GM18873 (cell line): ENCODE data around the gene TBC1D7.

ENCODE experiments used
- ATAC-seq: cut with Tn5 transposase; IDR thresholded peaks from one replicate; pipeline ENCODE4 v1.9.1; 2021; ENCODE audit warnings: mild to moderate bottlenecking, moderate library complexity, moderate number of reproducible peaks; ENCODE audit not compliant: unreplicated experiment, low FRiP score

Gene TBC1D7

DNA sequence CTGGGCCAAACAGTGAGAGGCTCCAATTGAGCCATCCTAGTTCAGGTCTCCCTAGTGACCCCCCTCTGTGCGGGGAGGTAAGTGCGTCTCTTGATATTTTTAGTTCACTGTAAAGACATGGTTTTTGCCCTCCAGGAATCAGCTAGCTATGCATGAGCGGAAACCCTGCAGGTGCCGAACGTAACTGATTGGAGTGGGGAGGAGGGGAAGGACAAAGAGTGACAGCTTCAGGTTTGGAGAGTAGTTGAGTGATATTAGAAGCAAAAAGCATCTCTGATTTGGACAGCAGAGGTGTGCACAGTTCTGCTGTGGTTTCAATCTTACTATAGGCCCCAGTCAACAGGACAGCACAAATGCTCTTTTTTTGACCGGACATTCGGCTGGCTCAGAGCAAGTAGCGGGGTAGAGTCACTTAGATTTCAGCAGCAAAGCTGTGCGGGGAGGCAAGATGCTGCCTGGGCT lies 31.8 kb downstream of the TBC1D7 start:
- no peak for ATAC-seq

- ATAC-seq: no peak
These were observed 32.8 kb downstream of the TBC1D7 start for GRCh38 chr6:13295576-13295975.

- ATAC-seq: no peak
These were observed 33.8 kb downstream of the TBC1D7 start for GRCh38 chr6:13294499-13295069.

GRCh38 chr6:13292774-13293173 lies 35.6 kb downstream of the TBC1D7 start:
- no peak for ATAC-seq

DNA sequence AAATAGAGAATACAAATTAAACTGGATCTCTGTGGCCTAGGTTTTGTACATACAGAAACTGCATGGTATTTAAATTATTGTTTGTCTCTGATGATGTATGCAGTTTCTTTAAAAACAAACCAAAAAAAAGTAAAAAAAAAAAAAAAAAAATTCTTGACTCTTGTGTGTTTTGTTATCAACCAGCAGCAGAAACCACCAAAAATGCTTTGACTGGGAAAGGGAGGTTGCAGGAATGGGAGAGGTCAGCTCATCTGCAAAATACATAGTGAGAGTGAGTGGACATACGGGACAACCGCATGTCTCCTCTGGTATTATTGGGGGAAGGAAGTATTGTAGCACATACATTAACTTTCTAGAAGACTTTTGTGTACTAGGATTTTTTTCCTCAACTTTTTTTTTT lies 38.0 kb downstream of the TBC1D7 start:
- no peak for ATAC-seq

GRCh38 chr6:13289789-13290318 lies 38.5 kb downstream of the TBC1D7 start:
- ATAC-seq: no peak

DNA sequence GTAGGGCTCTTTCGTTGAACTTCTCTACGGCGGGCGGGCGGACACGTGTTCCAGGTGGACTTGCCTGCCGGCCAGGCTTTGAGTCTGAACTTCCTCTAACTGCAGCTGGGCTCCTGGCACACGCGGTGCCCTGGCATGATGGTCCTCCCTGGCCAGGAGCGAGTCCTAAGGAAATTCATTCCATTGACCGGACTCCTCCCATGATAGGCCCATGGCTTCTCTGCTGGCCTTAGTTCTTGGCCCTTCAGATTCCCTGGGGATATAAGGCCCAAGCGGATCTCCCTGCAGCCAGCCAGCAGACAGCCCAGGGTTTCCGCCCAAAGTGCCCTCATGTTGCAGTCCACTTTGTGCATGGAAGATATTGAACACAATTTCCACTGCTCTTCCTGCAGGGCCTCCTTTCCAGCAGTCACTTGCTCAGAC lies 39.4 kb downstream of the TBC1D7 start:
- ATAC-seq: no peak

DNA sequence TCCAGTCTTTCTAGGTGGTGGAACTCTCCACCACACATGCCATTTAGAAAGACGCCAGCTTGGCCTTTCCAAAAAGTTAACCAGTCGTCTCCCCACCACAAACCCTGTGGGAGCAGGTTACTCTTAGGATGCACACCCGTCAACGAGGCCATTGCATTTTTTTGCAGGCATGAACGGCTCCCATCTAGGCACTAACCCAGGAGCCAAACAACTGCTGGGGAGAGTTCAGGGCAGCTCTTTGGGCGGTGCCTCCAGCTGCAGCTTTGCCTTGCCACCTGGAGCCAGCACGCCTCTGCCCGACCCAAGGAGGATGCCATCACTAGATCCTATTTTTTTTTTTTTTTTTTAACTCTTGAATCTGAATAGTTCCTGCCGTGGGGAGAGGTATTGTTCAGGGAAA lies 39.9 kb downstream of the TBC1D7 start:
- ATAC-seq: no peak

DNA sequence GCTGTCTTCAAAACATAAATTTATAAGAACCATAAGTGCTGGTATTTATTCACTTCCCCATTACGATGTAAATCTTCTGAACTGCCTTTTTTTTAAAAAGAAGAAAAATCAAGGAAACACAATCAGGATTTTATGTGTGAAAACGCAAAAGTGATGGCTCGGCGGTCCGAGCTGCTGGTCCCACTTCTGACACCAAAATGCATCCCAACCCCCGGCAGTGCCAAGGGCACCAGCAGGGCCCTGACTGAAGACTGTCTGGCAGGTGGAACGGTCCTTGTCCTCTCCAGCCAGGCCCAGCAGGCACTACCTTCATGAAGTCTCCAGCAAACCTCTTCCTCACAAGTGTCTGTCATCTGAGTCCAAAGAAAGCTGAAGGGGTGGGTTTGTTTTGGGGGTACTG lies 41.2 kb downstream of the TBC1D7 start:
- no peak for ATAC-seq

- no peak for ATAC-seq
These were observed 42.2 kb downstream of the TBC1D7 start for GRCh38 chr6:13286181-13286580.

GRCh38 chr6:13285705-13286104 lies 42.6 kb downstream of the TBC1D7 start:
- ATAC-seq: no peak

DNA sequence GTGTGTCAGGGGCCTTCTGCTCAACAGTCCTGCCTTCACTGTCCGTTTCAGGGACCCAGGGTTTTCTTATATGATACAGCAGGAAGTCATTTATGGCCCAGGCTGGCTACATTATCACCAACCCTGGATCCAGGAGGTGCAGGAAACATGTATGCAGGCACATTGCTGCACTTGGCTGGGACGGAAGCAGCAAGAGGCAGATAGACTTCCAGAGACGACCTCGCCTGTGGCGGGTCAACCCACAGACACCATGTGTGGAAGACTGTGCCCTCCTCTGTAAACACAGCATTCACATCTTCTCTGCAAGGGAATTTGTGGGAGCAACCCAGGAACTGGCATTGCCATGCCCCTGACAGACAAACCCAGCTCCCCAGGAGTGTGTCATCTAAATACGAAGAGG lies 43.7 kb downstream of the TBC1D7 start:
- ATAC-seq: no peak

DNA sequence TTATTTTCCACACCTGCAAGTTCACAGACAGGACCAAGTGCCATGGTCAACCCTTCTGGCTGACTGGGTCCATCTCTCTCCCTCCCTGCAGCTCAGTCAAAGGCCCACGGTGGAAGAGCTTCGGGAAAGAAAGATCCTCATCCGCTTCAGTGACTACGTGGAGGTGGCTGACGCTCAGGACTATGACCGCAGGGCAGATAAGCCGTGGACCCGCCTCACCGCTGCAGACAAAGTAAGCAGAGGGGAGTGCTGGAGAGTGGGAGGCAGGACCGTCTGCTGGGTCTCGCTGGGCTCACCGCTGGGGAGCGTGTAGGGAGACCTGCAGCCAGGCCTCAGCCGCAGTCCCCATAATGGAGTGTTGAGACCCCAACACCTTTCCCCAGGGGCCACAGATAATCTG lies 45.0 kb downstream of the TBC1D7 start:
- ATAC-seq: no peak

GRCh38 chr6:13282393-13283069 lies 45.8 kb downstream of the TBC1D7 start:
- ATAC-seq: no peak

GRCh38 chr6:13281686-13282085 lies 46.7 kb downstream of the TBC1D7 start:
- ATAC-seq: no peak

DNA sequence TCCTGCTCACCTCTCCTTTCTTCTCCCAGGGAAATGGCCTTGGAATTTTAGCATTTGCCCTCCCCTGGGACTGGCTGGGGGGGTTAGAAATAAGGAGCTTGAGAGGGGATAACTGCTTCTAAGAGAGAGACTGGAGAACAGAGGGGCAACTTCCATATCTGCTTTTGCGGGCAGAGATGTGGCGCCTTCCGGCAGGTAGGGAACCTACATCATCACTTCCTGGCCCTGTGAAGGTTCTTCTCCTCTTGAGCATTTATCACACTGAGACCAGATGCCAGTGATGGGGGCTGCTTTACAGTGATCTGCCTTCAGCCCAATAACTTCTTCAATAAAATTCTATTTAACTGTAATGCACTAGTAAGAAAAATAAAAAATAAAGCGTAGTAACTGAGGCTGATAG lies 48.1 kb downstream of the TBC1D7 start:
- ATAC-seq: no peak

GRCh38 chr6:13278991-13279390 lies 49.3 kb downstream of the TBC1D7 start:
- ATAC-seq: no peak

GRCh38 chr6:13278164-13278563 lies 50.2 kb downstream of the TBC1D7 start:
- ATAC-seq: no peak

DNA sequence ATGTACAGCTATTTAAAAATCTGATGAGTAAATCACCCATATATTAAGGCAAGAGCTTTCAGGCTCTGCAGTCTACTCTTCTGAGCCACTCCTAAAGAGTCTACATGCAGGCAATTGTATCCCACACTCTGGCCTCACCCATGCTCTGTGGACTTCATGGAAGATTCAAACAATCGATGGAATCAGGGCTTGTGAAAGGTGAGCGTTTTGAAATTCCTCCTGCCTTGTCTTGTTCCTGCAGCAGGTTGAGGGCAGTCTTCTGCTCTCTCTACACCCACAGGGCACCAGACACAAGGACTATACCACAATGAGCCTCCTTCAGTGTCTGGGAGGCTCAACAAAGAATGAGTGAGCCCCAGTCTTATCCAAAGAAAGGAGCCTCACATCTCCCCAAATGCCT lies 51.1 kb downstream of the TBC1D7 start:
- ATAC-seq: no peak

DNA sequence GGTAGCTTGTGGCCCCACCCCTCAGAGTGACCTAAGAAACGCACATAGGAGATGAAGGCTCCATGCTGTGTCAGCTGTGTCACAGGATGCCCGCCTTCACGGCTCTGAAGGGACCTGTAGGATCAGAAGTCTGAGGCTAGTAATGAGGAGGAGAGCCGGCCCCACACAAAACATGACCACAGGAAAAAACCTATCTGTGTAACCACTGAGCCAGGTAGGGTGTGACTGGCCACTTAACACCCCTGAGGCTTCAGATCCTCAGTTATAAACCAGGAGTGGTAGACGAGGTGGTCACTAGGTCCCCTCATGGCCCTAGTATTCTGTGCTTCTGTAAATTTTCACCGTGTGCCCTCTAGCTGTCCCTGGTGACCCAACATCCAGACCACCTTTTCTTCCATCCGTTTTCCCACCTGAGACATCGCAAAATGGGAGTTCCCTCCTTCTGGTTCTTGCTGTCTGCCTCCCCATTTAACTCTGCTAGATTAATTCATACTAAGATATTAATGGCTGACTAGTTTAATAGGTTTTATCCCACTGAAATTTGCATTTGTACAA lies 52.8 kb downstream of the TBC1D7 start:
- ATAC-seq: no peak

DNA sequence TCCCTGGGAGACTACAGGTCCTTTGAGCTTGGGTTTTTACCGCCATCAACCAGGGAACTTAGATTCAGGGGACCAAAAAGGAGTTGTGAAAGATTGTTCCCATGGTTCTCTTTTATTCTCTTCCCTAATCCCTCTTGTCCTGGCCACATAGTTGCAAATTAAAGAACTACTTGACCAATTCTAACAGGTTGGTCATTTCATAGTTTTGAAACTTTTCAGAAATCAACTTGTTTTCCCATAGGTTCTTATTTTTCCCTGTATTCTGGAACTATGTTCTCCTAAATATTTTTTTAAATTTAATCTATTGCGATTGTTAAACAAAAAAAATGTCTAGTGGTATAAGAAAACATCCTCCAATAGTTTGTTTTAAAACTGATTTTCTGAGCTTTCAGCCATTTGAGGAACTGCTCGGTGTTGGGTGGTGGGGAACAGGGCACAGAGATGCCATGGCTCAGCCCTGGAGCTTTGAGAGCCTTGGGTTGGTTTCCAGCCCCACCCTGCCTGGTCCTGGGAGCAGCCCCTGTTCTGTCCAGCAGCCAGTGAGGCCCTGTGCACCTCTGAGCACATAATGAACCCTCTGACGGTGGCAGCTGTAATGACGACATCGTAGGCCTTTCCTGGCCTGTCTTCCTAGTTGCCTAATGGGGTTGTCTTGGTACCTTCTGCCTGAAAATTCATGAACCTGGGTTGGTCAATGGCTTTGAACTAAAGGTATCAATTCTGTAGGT lies 53.5 kb downstream of the TBC1D7 start:
- no peak for ATAC-seq
